NOMO-1 treated with DMSO at 0.1 percent for 48 hours (cell line): ENCODE results near the gene PIP4K2C.
"Not testable (repeated sequence)": the region's sequence is repeated elsewhere in the genome, so short reads cannot be mapped to it uniquely, and the experiment has no call there.

Experiments used
- DNase-seq: peaks from one replicate; lab custom pipeline; 2025; ENCODE audit not compliant: unreplicated experiment; lab: John Stamatoyannopoulos, UW

The PIP4K2C gene

DNA sequence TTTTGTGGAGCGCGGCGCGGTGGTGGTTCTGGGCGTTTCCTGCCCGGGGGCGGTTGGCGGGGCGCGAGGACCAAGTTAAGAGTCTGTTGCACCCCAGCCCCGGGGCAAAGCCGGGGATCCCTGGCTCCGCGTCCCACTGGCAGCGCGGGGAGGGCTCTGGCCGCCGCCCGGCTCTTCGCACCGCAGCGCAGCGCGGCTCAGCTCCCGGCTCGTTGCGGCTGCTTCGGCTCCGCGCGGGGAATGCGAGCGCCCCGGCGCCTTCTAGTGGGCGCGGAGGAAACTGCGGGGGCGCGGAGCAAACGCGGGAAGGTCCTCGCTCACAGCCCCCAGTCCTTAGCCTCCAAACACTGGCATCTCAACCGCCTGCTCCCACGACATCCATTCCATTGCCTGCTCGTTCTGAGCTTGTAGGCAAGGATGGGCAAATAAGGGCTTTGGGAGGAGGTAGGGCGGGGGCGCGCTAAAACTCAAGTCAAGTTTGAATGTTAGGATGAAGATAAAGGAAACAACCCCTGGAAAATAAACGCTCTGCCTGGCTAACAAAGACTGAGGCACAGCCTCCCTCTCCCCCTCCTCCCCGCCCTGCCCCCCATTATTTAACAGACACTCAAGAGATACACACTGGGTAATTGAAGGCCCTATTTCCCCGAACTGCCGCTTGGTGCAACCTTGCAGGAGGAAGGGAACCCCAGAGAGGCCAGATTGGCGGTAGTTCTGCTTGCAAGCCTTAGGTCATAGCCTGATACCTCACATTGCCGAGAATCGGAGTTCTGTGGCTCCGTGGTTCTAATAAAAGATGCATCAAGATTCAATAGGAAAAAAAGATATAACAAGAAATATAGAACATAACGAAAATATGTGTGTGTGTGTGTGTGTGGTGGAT lies 42.2 kb downstream of the PIP4K2C start, which contains the start of gene B4GALNT1:
Gene B4GALNT1 (minus strand): TSS at position 244 of the 883 bp plus-strand sequence. CDS start 1,069 bp downstream, outside the sequence.
- peak; percentile 47 for DNase-seq

DNA sequence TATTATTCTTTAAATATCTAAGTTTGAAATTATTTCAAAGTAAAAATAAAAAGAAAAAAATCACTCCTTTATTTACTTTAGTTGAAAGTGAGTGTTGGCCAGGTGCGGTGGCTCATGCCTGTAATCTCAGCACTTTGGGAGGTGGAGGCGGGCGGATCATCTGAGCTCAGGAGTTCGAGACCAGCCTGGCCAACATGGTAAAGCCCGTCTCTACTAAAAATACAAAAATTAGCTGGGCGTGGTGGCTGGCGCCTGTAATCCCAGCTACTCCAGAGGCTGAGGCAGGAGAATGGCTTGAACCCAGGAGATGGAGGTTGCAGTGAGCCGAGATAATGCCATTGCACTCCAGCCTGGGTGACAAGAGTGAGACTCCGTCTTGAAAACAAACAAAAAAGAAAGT lies 45.7 kb downstream of the PIP4K2C start:
- not testable (repeated sequence) for DNase-seq

DNA sequence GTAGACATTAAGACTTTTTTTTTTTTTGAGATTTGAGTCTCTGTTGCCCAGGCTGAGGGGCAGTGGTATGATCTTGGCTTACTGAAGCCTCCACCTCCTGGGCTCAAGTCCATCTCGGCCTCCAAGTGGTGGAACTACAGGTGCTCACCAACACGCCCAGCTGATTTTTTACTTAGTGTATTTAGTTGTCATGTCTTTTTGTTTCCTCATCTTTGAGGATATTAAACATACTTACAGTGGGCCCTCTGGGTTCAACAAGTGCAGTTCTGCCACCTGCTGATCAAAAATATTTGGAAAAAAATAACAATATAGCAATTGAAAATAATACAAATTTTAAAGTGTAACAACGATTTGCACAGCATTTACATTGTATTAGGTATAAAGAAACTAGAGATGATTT lies 46.4 kb downstream of the PIP4K2C start:
- peak; percentile 12 for DNase-seq

DNA sequence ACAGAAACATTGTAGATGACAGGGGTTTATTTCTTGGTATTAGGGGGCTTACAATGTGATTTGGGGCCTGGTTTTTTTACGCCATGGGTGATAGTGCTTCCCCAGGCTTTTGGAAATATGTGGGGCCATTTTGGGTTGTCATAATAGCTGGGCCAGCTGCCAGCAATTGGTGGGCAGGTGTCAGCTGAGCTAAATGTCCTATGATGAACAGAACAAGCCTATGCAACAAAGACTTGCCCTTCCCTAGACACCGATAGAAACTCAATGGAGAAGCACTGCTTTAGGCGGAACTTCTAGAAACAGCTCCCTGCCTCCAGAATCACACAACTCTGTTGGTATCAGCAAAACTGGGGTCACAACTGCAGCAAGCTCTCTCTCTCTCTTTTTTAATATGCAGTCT lies 47.1 kb downstream of the PIP4K2C start:
- DNase-seq, result no peak

DNA sequence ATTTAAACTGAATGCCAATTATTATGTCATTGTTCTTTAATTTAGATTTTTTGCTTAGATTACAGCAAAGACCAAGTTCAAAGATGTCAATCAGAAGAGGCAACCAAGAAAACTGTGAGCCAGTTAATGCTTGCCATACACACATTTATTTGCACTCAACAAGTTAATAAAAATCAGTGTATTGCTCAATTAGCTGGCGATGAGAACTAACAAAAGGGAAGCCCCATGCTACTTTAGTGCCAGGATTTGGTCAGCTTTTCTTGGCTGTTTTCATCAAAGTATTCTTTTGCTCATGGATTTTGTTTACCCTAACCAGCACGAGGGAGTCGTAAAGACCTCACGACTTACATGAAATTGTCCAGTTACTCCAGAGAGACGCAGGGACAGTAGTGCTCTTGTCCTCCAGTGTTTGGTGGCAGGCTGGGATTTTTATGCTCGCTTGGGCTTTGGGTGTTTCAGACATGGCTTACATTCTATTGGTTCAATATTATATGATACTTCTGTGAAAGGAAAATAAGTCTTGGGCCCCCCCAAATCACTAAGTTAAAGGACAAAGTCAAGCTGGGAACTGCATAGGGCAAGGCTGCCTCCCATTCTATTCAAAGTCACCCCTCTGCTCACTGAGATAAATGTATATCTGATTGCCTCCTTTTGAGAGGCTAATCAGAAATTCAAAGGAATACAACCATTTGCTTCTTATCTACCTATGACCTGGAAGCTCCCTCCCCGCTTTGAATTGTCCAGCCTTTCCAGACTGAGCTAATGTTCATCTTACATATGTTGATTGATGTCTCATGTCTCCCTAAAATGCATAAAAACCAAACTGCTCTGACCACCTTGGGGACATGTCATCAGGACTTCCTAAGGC lies 49.4 kb downstream of the PIP4K2C start:
- no peak for DNase-seq

DNA sequence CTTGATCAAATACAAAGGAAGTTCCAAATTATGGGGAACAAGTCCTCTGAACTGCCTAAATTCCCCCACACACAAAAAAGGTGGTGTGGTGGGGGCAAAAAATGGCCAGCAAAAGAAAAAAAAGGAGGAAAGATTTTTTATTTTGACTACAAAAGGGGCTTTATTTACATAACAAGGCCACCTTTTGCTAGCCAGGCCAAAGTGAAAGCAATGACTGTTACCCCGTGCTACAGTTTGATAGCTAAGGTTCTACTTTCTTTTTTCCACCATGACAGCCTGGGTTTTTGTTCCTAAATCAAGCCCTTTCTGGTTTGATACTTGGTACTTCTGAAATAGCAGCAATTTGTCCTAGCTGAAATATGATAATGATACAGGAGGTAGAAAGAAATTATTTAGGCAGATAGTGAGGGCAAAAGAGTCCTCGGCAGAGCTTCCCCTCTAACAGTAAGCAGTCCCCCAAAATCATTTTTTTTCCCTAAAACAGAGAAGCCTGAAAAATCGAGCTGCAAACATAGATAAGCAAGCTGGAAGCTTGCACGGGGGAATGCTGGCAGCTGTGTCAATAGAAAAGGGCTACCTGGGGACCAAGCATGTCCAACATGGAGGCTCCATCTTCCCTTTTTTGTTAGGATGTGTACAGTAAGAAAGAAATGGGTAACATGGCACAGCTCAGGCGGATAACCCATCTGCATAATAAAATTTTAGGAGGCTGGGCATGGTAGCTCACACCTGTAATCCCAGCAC lies 50.9 kb downstream of the PIP4K2C start:
- DNase-seq, result no peak

DNA sequence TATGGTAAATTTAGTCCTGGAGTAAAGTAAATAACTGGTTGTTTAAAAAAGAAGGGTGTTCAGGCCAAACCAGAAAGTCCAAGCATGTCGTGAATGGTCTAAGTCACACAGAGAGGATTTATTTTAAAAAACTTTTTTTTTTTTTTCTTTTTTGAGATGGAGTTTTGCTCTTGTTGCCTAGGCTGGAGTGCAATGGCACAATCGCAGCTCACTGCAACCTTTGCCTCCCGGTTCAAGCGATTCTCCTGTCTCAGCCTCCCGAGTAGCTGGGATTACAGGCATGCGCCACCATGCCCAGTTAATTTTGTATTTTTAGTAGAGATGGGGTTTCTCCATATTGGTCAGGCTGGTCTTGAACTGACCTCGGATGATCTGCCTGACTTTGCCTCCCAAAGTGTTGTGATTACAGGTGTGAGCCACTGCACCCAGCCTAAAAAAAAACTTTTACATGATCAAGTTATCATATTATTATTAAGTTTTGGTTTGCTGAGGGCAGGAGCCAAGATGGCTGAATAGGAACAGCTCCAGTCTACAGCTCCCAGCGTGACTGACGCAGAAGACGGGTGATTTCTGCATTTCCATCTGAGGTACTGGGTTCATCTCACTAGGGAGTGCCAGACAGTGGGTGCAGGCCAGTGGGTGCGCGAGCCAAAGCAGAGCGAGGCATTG lies 55.1 kb downstream of the PIP4K2C start:
- DNase-seq, result not testable (repeated sequence)

DNA sequence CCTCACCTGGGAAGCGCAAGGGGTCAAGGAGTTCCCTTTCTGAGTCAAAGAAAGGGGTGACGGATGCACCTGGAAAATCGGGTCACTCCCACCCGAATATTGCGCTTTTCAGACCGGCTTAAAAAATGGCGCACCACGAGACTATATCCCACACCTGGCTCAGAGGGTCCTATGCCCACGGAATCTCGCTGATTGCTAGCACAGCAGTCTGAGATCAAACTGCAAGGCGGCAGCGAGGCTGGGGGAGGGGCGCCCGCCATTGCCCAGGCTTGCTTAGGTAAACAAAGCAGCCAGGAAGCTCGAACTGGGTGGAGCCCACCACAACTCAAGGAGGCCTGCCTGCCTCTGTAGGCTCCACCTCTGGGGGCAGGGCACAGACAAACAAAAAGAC lies 55.7 kb downstream of the PIP4K2C start:
- DNase-seq, result not testable (repeated sequence)
